H1 (cell line): ENCODE data around the gene ASB6. TPM values are rescaled to one million over a fixed set of nuclear protein-coding genes. Genes with fewer than 3 reads are reported as not detected.

Experiments used
- JUN ChIP-seq: IDR thresholded peaks from 2 replicates; pipeline ENCODE4 v1.6.1; 2011; ENCODE audit warnings: low read depth, mild to moderate bottlenecking, improper control_type of control experiment, low read length
- JUND ChIP-seq: IDR thresholded peaks from 2 replicates; pipeline ENCODE4 v1.6.1; 2011; ENCODE audit warnings: mild to moderate bottlenecking, improper control_type of control experiment, low read length
- POLR2A ChIP-seq, 2 experiments: IDR thresholded peaks; 1 replicate in 1 of 2; 2 replicates in 1 of 2; pipeline ENCODE4 v1.6.1; 2011; ENCODE audit warnings: low read depth in 2 of 2, low read length in 2 of 2, mild to moderate bottlenecking in 2 of 2; ENCODE audit errors: control extremely low read depth in 1 of 2
- USF2 ChIP-seq: IDR thresholded peaks from 2 replicates; pipeline ENCODE4 v1.6.1; 2011; ENCODE audit warnings: low read length, improper control_type of control experiment
- ZNF274 ChIP-seq: IDR thresholded peaks from 2 replicates; pipeline ENCODE4 v1.7.0; 2012; ENCODE audit warnings: low read length, borderline replicate concordance; ENCODE audit errors: extremely low read depth
- polyA plus RNA-seq, 7 experiments: library from polyadenylated mRNA; depleted of rRNA in 3 of 7; stranded (reverse) in 5 of 7; unstranded in 2 of 7; fragments of >200 nt in 5 of 7; fragments of 200-250 nt in 2 of 7; gene quantifications; 1 replicate in 5 of 7; 2 replicates in 1 of 7; 4 replicates in 1 of 7; pipeline versions ENCODE4 v1.2.1 to v1.2.3, GENCODE V29; 2011 to 2013; ENCODE audit warnings: missing spikeins in 2 of 7, mixed read lengths in 2 of 7
- total RNA-seq: library from RNA; stranded (reverse); fragmentation: NEBNext Ultra II Directional; extraction: Animal tissue kit (Norgen Biotek cat#: 25700); gene quantifications from 2 replicates; pipeline ENCODE4 v1.2.1, GENCODE V29; 2021

Gene ASB6
- total and polyA plus RNA-seq, 2 of the 8 experiments (the other 6 are each of a cell fraction or from before 2014, with no cell fraction given) = 14.0 to 17.3 TPM

- TF ChIP-seq JUND (no peak), ZNF274 (no peak), JUN (no peak), USF2 (no peak), POLR2A (IDR thresholded peaks at IDR 0.05; ENCODE audit: control extremely low read depth in 1 of 2, low read depth in 2 of 2, low read length in 2 of 2) (no peak)
These were observed 45.4 kb upstream of the ASB6 start (continued) for GRCh38 chr9:129687391-129687790.
